H54 (cell line): ENCODE data around the gene CAPZA2.
"Not testable (repeated sequence)": the region's sequence is repeated elsewhere in the genome, so short reads cannot be mapped to it uniquely, and the experiment has no call there.

Experiments used
- DNase-seq: peaks from one replicate; pipeline ENCODE4 v3.0.0; 2011; ENCODE audit warnings: low spot score, mixed read lengths; ENCODE audit not compliant: insufficient read length
- FAIRE-seq: peaks from 3 replicates; lab custom pipeline; 2011; peaks lifted over from hg19 to GRCh38; lab: Jason Lieb, UNC
- POLR2A ChIP-seq: IDR thresholded peaks from 2 replicates; pipeline ENCODE4 v1.6.1; 2011; ENCODE audit warnings: low read depth, mild to moderate bottlenecking, low read length

CAPZA2 gene

GRCh38 chr7:116963234-116963633, 100.8 kb downstream of the CAPZA2 start:
- FAIRE-seq (no peak), DNase-seq (no peak)
- TF ChIP-seq POLR2A, result no peak

GRCh38 chr7:116966601-116967000, 104.2 kb downstream of the CAPZA2 start:
- TF ChIP-seq POLR2A, result no peak
- DNase-seq (no peak), FAIRE-seq (no peak)

GRCh38 chr7:116967254-116967922, 105.0 kb downstream of the CAPZA2 start:
- FAIRE-seq (no peak), DNase-seq (no peak)
- TF ChIP-seq POLR2A, result no peak

GRCh38 chr7:116967983-116968382, 105.6 kb downstream of the CAPZA2 start:
- FAIRE-seq, result no peak
- TF ChIP-seq POLR2A, result no peak
- no peak for DNase-seq

- no peak for DNase-seq
- no peak for FAIRE-seq
- no peak for TF ChIP-seq POLR2A
Observed at GRCh38 chr7:116968631-116969030, 106.2 kb downstream of the CAPZA2 start.

- no peak for TF ChIP-seq POLR2A
- FAIRE-seq (no peak), DNase-seq (no peak)
Observed at GRCh38 chr7:116969371-116969902, 107.0 kb downstream of the CAPZA2 start.

- DNase-seq (no peak), FAIRE-seq (no peak)
- no peak for TF ChIP-seq POLR2A
Observed at GRCh38 chr7:116970238-116970910, 108.0 kb downstream of the CAPZA2 start.

GRCh38 chr7:116971153-116971552, 108.8 kb downstream of the CAPZA2 start:
- FAIRE-seq, DNase-seq: not testable (repeated sequence)
